GM19324 (cell line): ENCODE measurements around the gene DOCK1.

Experiments
- ATAC-seq: cut with Tn5 transposase; IDR thresholded peaks from one replicate; pipeline ENCODE4 v1.9.1; 2021; ENCODE audit warnings: mild to moderate bottlenecking, moderate library complexity; ENCODE audit not compliant: unreplicated experiment, low FRiP score

The DOCK1 gene

DNA sequence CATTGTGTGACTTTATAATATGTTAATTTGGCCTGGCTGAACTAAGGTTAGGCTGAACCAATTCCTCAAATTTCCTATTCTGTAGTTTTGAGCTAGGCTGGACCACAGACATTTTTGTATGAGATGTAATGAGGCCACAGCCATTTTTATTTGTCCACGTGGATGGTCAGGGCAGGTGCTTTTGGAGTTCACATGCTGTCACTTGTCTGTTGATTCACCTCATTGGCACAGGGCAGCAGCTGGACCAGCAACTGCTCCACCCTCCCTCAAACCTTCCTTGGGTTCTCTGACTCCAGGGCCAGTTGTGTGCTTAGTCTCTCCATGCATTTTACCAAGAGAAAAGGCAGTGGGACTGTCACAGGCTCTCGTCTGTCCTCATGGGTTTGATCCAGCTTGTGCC lies 567.7 kb downstream of the DOCK1 start:
- no peak for ATAC-seq

DNA sequence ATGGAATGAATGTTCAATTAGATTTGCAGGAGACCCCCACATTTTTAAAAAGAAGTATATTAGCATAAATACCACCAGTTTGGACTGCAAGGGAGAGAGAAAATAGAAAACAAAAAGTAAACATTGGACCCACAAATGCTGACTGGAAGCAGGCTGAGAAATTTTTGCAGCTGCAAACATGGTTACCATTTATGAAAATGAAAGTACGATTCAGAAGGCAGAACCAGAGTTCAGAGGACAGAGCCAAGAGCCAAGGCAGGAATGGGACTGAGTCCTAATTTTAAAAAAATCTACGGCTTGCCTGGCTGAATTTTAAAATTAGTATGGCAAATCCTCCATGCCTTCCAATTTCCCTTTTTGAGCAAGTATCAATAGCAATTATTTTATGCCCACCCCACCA lies 569.3 kb downstream of the DOCK1 start:
- no peak for ATAC-seq

DNA sequence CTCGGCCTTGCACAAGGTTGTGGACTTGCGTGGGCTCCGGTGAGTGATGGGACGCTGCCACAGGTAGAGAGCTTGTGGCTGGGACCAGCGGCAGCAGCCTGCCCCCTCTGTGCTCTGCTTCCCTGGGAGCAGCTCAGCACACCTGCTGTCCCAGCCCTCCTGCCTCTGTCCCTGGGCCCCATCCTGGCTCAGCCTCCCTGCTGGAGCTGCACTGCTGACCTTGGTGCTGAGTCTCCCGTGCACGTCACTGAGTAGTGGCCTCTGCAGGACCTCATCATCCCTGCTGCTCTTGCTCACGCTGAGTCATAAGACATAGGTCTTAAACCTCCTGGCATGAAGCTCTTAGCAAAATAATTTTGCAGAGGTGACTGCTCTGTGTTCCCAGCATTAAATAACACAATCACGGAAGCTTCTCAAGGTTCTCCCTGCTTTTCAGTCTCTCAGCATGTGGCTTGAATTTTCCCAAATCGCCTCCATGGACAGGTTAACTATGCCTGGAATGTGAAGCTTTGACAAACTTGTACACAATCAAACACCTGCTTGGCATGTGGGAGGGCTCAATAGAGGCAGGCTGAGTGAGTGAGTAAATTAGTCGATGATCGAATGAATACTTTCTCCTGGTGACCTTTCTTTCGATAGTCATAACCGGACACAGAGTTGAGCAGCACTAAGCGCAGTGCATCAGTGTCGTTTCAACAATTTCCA lies 580.1 kb downstream of the DOCK1 start:
- no peak for ATAC-seq

DNA sequence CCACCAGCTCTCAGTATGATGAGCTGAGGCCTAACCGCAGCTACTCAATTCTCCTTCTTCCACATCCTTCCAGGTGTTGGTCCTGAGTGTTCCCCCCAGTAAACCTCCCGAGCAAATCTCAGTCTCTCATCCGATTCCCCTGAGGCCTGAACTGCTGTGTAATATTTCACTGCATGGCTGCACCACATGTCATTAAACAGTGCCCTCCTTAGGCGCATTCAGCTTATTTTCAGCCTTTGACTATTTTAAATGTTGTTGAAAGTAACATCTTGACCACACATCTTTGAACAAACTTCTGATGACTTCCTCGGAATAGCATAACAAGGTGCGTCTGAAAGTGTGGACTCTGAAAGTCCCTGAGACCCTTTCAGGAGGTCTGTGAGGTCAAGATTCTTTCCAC lies 581.1 kb downstream of the DOCK1 start:
- ATAC-seq = no peak

DNA sequence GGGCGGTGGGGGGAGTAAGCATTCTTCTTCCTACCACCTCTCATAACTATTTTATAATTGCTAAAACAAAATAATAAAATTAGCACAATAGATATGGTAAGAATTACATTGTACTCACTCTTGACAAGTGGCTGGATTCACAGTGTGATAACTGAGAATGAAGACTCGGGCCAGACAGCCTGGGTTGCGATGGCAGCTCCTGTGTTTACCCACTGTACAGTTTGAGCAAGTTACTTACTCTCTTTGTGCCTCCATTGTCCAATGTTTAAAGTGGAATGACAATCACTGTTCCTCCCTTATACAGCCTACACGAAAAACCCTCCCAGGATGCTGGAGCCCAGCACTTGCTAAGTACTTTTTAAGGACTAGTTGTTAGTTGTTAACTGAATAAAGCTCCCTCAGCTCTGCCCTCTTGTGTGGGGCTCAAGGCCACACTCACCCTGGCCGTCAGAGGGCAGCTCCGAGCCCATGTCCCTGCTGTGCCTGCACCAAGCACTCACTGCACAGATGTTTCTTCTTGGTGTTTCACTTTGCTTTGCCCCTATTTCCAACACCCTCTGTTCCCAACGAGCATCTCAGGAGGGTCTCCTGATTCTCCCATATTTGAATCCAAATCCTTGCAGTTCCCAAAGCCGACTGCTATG lies 587.5 kb downstream of the DOCK1 start:
- no peak for ATAC-seq

DNA sequence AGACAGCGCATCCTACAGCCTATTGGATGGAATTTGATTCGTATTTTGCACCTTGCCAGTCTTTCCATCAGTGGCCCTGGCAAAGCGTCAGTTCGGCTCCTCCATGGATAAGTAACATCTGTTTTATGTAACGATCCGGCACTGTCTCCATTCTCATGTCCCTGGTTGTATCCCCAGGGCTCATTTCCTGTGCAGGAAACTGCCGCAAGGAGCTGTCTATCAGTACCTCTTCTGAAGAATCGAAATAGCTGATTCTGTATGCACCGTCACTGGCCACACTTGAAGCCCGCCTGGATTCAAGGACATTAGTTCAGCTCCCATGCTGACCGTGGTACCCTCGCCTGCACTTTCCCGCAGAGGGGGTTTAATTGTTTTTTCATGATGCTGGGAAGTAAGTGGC lies 590.8 kb downstream of the DOCK1 start:
- ATAC-seq = no peak

DNA sequence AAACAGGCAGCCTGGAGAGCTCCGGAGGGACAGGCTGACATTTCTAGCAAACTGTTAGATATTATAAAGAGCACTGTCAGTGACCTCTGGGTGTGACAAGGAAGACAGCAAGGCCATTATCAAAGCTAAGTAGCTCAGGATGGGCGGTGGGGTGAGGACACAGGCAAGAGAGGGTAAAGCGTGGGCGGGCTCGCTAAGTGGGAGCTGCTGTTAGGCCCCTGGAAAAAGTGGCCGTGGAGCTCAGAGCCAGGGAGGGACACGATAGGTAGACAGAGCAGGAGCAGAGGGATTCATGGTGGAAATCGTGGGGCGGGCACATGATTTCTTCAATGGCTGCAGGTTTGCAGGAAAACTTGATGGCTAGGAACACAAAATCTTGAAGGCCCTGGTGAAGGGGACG lies 592.5 kb downstream of the DOCK1 start:
- ATAC-seq = no peak

DNA sequence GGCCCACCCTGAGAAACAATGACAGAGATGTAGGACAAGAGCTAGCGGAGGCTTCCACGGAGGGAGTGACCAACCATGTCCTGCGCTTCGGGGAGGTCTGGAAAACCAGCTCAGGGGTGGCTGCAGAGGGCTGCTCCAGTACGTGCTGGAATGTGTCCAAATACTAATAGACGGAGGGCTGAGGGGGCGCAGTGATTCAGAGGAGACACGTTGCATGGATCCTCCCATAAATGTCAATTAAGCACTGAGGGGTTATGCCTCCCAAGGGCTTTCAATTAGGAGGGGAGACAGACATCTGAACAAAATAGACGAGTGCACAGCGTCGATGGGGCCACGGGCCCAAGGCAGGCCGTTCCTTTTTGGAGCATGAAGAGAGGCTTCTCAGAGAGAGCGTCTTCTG lies 592.9 kb downstream of the DOCK1 start:
- no peak for ATAC-seq

DNA sequence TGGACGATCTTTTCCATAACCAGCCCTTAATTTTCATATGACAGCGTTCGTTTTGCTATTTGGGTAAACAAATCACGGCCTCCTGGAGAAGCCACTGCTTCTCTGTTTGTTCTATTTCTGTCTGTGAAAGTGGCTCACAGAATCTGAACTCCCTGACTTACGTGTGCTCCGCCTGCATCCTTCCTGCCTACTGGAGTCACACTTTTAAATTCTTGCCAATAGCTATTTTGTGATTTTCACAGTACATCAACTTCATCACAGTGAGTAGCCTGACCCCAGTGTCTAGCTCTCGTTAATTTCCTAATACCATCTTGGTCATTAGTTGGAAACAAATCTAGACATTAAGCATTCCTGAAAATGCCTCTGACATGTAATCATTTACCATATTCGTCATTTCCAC lies 594.9 kb downstream of the DOCK1 start:
- ATAC-seq = no peak
